HG03135 (cell line): Measurements from ENCODE around the gene PIP5K1B.
"Not testable (repeated sequence)": the region's sequence is repeated elsewhere in the genome, so short reads cannot be mapped to it uniquely, and the experiment has no call there.

Experiments used
- ATAC-seq: cut with Tn5 transposase; IDR thresholded peaks from one replicate; pipeline ENCODE4 v1.9.1; 2021; ENCODE audit warnings: mild to moderate bottlenecking, moderate library complexity; ENCODE audit not compliant: unreplicated experiment

The PIP5K1B gene

DNA sequence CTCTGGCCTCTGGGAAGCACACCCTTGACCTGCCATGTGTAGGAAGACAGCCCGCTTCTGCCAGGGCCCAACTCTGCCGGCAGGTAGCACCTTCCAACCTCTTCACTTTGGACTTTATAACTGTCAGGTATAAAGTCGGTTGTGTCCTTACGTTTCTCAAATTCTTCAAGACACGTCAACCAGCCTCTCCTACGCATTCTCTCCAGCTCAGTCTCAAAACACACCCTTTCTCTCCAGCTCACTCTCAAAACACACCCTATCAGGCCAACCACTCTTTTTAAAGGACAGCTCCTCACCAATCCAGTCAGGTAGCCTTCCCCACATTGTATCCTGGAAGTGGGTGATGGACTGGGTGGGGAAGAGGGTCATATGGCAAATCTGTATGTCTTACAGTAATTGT is 344.1 kb downstream of the PIP5K1B start:
- no peak for ATAC-seq

DNA sequence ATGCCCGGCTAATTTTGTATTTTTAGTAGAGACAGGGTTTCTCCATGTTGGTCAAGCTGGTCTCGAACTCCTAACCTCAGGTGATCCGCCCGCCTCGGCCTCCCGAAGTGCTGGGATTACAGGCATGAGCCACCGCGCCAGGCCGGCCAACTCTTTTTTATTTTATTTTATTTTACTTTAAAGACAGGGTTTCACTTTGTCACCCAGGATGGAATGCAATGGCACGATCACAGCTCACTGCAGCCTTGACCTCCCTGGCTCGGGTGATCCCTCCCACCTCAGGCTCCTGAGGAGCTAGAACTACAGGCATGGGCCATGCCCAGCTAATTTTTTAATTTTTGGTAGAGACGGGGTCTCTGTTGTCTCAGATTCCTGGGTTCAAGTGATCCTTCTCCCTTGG is 345.9 kb downstream of the PIP5K1B start:
- not testable (repeated sequence) for ATAC-seq

DNA sequence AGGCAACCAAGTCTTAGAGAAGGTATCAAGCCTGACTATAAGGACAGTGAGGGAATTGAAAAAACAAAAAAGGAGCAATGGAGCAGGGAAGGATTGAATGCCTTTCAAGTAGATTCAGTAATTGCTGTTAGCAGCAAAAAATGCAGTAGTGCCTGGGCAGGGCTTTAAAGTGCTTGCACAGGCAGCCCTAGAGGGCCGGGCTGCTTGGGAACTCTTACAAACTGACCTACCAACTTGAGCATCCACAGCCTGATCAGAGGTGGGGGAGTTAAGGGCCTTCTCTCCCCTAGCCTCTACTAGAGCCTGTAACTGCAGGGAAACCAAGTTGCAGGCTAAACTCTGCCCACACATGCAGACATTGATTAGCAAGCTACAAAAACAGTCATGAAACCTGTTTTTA is 349.9 kb downstream of the PIP5K1B start:
- no peak for ATAC-seq

DNA sequence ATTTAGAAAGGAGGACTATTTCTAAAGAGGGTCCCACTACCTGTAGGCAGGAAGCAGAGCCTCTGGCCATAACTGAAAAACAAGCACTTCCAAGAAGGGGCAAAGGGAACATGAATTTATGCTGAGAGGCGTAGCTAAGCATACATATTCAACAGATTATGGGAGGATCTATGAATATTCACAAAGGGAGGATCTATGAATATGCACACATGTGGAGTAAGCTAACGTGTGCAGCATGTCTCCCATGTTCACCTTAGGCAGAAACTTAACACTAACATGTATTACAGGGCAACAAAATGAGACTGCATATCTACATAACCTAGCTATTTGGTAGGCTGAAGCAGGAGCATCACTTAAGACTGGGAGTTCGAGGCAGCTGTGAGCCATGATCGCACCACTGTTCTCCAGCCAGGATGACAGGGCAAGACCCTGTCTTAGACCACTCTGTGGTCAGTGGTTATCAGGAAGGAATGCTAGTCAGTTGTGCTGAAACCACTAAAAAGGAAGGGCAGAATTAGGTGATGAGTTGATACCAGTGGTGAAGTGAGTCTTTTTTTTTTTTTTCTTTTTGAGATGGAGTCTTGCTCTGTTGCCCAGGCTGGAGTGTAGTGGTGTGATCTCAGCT is 351.3 kb downstream of the PIP5K1B start:
- no peak for ATAC-seq

DNA sequence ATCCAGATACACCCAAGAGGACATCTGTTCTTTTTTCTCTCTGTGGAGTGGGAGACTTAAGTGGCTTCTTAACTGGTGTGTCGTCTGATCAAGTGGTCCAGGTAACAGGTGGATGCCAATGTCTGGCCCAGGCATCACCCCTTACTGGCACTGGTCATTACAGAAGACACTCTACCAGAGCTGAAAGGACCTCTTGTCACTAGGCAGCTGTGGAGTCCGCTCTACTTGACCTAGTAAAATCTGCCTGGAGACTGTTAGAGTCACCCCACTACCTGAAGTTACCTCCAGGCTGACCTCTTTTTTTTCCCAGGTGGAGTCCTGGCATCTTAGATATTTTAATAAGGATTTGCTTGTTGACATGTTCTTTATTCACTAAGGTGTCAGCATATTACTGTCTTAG is 353.1 kb downstream of the PIP5K1B start:
- no peak for ATAC-seq
